ENCODE measurements around the gene IRAK1BP1. TPM values are rescaled to one million over a fixed set of nuclear protein-coding genes. Genes with fewer than 3 reads are reported as not detected.

The IRAK1BP1 gene
- total RNA-seq, 1 experiment from 2014 or later: 6.1 TPM

- TF ChIP-seq ERG (CRISPR knock-in tag; IDR thresholded peaks at IDR 0.05): no peak
Observed at GRCh38 chr6:78841111-78841510, 26.2 kb upstream of the IRAK1BP1 start (continued).

- H3K27me3 Mint-ChIP-seq (ENCODE audit: low read depth): no peaks in the 10 kb centered on the region
- H3K27ac Mint-ChIP-seq: no peak overlapping the region
- no peak for DNase-seq (ENCODE audit: low spot score)
- ChIA-PET POLR2A (no interaction called here), CTCF (interaction anchor here (1.1 kb wide), 1 partner anchor 12 kb away, joined by 3 read pairs; no protein-coding TSS in a partner anchor)
- TF ChIP-seq ATF6 (CRISPR knock-in tag; IDR thresholded peaks at IDR 0.05) (no peak), ZNF219 (CRISPR knock-in tag; IDR thresholded peaks at IDR 0.05; ENCODE audit: borderline replicate concordance) (no peak), ZNF425 (CRISPR knock-in tag; conservative IDR thresholded peaks at IDR 0.05) (no peak), ZNF396 (CRISPR knock-in tag; IDR thresholded peaks at IDR 0.05; ENCODE audit: borderline replicate concordance) (no peak), ZBTB43 (CRISPR knock-in tag; IDR thresholded peaks at IDR 0.05) (no peak), SMAD4 (CRISPR knock-in tag; IDR thresholded peaks at IDR 0.05) (no peak), NR2C2 (CRISPR knock-in tag; IDR thresholded peaks at IDR 0.05) (no peak), PRDM15 (CRISPR knock-in tag; IDR thresholded peaks at IDR 0.05) (no peak), NFE2L1 (CRISPR knock-in tag; IDR thresholded peaks at IDR 0.05) (no peak), FOXJ3 (CRISPR knock-in tag; IDR thresholded peaks at IDR 0.05; ENCODE audit: borderline replicate concordance) (no peak), SMAD3 (CRISPR knock-in tag; IDR thresholded peaks at IDR 0.05; ENCODE audit: borderline replicate concordance) (no peak), CDX4 (CRISPR knock-in tag; IDR thresholded peaks at IDR 0.05; ENCODE audit: borderline replicate concordance) (no peak)
- TF ChIP-seq, protein P1, sequence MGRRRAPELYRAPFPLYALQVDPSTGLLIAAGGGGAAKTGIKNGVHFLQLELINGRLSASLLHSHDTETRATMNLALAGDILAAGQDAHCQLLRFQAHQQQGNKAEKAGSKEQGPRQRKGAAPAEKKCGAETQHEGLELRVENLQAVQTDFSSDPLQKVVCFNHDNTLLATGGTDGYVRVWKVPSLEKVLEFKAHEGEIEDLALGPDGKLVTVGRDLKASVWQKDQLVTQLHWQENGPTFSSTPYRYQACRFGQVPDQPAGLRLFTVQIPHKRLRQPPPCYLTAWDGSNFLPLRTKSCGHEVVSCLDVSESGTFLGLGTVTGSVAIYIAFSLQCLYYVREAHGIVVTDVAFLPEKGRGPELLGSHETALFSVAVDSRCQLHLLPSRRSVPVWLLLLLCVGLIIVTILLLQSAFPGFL (CRISPR knock-in tag; IDR thresholded peaks at IDR 0.05; ENCODE audit: borderline replicate concordance): no peak
- TF ChIP-seq, protein P2, sequence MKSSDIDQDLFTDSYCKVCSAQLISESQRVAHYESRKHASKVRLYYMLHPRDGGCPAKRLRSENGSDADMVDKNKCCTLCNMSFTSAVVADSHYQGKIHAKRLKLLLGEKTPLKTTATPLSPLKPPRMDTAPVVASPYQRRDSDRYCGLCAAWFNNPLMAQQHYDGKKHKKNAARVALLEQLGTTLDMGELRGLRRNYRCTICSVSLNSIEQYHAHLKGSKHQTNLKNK (CRISPR knock-in tag; IDR thresholded peaks at IDR 0.05): no peak
- TF ChIP-seq, protein P3, sequence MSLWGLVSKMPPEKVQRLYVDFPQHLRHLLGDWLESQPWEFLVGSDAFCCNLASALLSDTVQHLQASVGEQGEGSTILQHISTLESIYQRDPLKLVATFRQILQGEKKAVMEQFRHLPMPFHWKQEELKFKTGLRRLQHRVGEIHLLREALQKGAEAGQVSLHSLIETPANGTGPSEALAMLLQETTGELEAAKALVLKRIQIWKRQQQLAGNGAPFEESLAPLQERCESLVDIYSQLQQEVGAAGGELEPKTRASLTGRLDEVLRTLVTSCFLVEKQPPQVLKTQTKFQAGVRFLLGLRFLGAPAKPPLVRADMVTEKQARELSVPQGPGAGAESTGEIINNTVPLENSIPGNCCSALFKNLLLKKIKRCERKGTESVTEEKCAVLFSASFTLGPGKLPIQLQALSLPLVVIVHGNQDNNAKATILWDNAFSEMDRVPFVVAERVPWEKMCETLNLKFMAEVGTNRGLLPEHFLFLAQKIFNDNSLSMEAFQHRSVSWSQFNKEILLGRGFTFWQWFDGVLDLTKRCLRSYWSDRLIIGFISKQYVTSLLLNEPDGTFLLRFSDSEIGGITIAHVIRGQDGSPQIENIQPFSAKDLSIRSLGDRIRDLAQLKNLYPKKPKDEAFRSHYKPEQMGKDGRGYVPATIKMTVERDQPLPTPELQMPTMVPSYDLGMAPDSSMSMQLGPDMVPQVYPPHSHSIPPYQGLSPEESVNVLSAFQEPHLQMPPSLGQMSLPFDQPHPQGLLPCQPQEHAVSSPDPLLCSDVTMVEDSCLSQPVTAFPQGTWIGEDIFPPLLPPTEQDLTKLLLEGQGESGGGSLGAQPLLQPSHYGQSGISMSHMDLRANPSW (CRISPR knock-in tag; conservative IDR thresholded peaks at IDR 0.05; ENCODE audit: low read depth): no peak
- peaks cover 5% of the 10 kb centered on the region for H3K9me3 Mint-ChIP-seq
- H3K4me1 Mint-ChIP-seq: peaks cover 24% of the 10 kb centered on the region
- H3K4me3 Mint-ChIP-seq: no peak overlapping the region
- no peak for ATAC-seq
- H3K36me3 Mint-ChIP-seq: no peaks in the 10 kb centered on the region
Observed at GRCh38 chr6:78842953-78843352, 24.4 kb upstream of the IRAK1BP1 start.
